Measurements from ENCODE around the gene DCUN1D2.

DNA sequence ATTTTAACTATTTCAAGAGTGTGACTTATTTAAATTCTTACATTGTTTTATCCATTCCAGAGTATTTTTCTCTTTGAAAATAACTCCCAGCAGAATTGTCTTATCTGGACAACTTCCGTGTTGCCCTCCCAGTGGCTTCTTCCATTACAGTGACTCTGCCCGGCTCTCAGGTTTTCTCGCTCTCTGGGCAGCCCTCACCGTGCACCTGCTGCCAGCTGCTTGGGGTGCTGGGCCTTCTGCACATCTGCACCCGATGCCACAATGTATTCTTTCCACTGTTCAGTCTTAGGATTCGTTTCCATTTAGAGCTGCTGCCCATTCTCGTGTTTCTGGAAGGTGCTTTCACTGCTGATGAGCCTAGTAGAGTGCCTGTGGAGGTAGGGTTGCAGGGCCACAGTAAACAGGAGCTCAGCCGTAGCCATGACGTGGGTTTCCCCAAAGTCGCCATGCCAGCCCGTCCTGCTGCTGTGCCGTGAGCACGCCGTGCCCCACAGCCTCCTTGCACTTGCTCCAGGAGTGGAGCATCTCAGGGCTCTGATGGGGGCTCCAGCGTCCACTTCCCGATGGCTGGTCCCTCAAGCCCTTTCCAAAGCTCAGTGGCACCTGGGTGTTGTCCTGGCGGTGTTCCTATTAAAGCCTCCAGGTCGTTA lies 46.1 kb upstream of the DCUN1D2 start:
- no peak for TF ChIP-seq EP300 (IDR thresholded peaks at IDR 0.05)
- TF ChIP-seq, protein P1, sequence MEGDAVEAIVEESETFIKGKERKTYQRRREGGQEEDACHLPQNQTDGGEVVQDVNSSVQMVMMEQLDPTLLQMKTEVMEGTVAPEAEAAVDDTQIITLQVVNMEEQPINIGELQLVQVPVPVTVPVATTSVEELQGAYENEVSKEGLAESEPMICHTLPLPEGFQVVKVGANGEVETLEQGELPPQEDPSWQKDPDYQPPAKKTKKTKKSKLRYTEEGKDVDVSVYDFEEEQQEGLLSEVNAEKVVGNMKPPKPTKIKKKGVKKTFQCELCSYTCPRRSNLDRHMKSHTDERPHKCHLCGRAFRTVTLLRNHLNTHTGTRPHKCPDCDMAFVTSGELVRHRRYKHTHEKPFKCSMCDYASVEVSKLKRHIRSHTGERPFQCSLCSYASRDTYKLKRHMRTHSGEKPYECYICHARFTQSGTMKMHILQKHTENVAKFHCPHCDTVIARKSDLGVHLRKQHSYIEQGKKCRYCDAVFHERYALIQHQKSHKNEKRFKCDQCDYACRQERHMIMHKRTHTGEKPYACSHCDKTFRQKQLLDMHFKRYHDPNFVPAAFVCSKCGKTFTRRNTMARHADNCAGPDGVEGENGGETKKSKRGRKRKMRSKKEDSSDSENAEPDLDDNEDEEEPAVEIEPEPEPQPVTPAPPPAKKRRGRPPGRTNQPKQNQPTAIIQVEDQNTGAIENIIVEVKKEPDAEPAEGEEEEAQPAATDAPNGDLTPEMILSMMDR (IDR thresholded peaks at IDR 0.05): no peak
- no peak for TF ChIP-seq POLR2AphosphoS5 (IDR thresholded peaks at IDR 0.05)
- no peak for TF ChIP-seq POLR2A (IDR thresholded peaks at IDR 0.05)
